HUDEP-2 (cell line): ENCODE measurements around the gene SWI5.
A peak's percentile ranks its signal among the peaks of the same experiment; 100 is the strongest.

Experiments used
- DNase-seq, 76 experiments: peaks; one replicate each; lab custom pipeline; 2025; ENCODE audit not compliant: unreplicated experiment in 76 of 76; lab: John Stamatoyannopoulos, UW

Gene SWI5

GRCh38 chr9:128250839-128251731 is 25.0 kb upstream of the SWI5 start:
- DNase-seq, result no peak

GRCh38 chr9:128251732-128252100 is 24.4 kb upstream of the SWI5 start:
- DNase-seq, result no peak

- no peak for DNase-seq
Observed at GRCh38 chr9:128252317-128253139, 23.5 kb upstream of the SWI5 start.

- no peak for DNase-seq
Observed at GRCh38 chr9:128253140-128253990, 22.7 kb upstream of the SWI5 start.

- no peak for DNase-seq
Observed at GRCh38 chr9:128253991-128254346, 22.1 kb upstream of the SWI5 start.

- no peak for DNase-seq
Observed at GRCh38 chr9:128254362-128254761, 21.7 kb upstream of the SWI5 start.

- peak in 51 of 76 experiments; percentile 4 to 56 (median 24) for DNase-seq
Observed at GRCh38 chr9:128254855-128255759, 21.0 kb upstream of the SWI5 start.

- no peak for DNase-seq
Observed at GRCh38 chr9:128257086-128257825, 18.8 kb upstream of the SWI5 start.

GRCh38 chr9:128257907-128258306 is 18.2 kb upstream of the SWI5 start:
- DNase-seq, result no peak

GRCh38 chr9:128258326-128258725 is 17.8 kb upstream of the SWI5 start:
- DNase-seq, result no peak

GRCh38 chr9:128259156-128259555 is 16.9 kb upstream of the SWI5 start:
- no peak for DNase-seq

GRCh38 chr9:128260340-128260739 is 15.7 kb upstream of the SWI5 start:
- DNase-seq, result no peak

- DNase-seq, result no peak
Observed at GRCh38 chr9:128262687-128263086, 13.4 kb upstream of the SWI5 start.

- no peak for DNase-seq
Observed at GRCh38 chr9:128265348-128265847, 10.7 kb upstream of the SWI5 start.

GRCh38 chr9:128266868-128267590 is 9.0 kb upstream of the SWI5 start:
- no peak for DNase-seq

- DNase-seq, result no peak
Observed at GRCh38 chr9:128271112-128271511, 5.0 kb upstream of the SWI5 start.

GRCh38 chr9:128271512-128271911 is 4.6 kb upstream of the SWI5 start:
- no peak for DNase-seq

GRCh38 chr9:128274245-128274644 is 1.8 kb upstream of the SWI5 start:
- DNase-seq, result no peak
